Spleen (tissue), 7 donors: ENCODE data around the gene RESP18.

Source experiments
- POLR2AphosphoS5 ChIP-seq, 3 donors: sonication (generic); formaldehyde crosslinking; IDR thresholded peaks; one replicate each; pipeline ENCODE4 v1.5.1; 2017; ENCODE audit warnings: antibody characterized with exemption in 3 of 3
- TF ChIP-seq, protein P1 (sequence below), 11 experiments: fragments of 200-600 bp in 7 of 11; fragments of 450-650 bp in 4 of 11; sonication (generic) in 4 of 11; IDR thresholded peaks in 8 of 11; conservative IDR thresholded peaks in 3 of 11; 1 replicate in 7 of 11; 2 replicates in 4 of 11; pipeline versions ENCODE4 v1.4.0 to v1.8.0; 2016 to 2021; ENCODE audit warnings: antibody characterized with exemption in 11 of 11, inconsistent platforms in 4 of 11, mild to moderate bottlenecking in 1 of 11
- donor health status: DM: no; HTN: no; CAD: no; lungs with moderate emphysema.
- donor health status: DM: no; HTN: no; CAD: no.
- donor health status: DM: no; HTN: no; CAD: no.

DNA sequence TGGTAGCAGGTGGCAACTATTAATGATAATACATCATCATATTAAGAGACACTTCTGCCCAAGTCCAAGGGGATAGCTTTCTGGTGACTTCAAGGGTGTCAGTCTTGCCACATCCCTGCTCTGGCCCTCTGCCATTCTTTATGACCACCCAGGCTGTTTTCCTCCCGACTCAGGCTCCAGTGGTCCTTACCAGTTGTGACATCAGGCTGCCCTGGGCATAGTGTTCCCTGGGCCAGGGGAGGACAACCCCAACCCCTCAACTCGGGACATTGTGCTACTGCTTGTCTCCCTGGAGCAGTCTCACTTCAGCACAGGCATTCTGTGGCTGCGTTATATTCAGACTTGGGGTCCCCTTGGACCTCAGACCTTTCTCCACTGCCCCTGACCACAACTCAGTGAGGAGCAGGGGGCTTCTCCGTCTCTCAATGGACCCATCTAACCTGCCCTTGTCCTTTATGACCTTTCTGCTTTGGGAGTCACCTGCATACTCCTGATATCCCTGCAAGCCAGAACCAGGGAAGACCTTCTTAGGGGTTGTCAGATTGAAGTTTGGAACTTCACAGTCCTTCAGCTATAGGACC, 40.5 kb downstream of the RESP18 start:
- TF ChIP-seq, protein P1, sequence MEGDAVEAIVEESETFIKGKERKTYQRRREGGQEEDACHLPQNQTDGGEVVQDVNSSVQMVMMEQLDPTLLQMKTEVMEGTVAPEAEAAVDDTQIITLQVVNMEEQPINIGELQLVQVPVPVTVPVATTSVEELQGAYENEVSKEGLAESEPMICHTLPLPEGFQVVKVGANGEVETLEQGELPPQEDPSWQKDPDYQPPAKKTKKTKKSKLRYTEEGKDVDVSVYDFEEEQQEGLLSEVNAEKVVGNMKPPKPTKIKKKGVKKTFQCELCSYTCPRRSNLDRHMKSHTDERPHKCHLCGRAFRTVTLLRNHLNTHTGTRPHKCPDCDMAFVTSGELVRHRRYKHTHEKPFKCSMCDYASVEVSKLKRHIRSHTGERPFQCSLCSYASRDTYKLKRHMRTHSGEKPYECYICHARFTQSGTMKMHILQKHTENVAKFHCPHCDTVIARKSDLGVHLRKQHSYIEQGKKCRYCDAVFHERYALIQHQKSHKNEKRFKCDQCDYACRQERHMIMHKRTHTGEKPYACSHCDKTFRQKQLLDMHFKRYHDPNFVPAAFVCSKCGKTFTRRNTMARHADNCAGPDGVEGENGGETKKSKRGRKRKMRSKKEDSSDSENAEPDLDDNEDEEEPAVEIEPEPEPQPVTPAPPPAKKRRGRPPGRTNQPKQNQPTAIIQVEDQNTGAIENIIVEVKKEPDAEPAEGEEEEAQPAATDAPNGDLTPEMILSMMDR (IDR thresholded peaks at IDR 0.05 in 8 of 11, conservative IDR thresholded peaks at IDR 0.05 in 3 of 11) = no peak
- TF ChIP-seq POLR2AphosphoS5 (IDR thresholded peaks at IDR 0.05) = no peak
